GM19397 (cell line): ENCODE data around the gene MAPKAPK2.
"Not testable (repeated sequence)": the region's sequence is repeated elsewhere in the genome, so short reads cannot be mapped to it uniquely, and the experiment has no call there.

Experiments used
- ATAC-seq: cut with Tn5 transposase; IDR thresholded peaks from one replicate; pipeline ENCODE4 v1.9.1; 2021; ENCODE audit warnings: mild to moderate bottlenecking, moderate library complexity; ENCODE audit not compliant: unreplicated experiment

Gene MAPKAPK2

DNA sequence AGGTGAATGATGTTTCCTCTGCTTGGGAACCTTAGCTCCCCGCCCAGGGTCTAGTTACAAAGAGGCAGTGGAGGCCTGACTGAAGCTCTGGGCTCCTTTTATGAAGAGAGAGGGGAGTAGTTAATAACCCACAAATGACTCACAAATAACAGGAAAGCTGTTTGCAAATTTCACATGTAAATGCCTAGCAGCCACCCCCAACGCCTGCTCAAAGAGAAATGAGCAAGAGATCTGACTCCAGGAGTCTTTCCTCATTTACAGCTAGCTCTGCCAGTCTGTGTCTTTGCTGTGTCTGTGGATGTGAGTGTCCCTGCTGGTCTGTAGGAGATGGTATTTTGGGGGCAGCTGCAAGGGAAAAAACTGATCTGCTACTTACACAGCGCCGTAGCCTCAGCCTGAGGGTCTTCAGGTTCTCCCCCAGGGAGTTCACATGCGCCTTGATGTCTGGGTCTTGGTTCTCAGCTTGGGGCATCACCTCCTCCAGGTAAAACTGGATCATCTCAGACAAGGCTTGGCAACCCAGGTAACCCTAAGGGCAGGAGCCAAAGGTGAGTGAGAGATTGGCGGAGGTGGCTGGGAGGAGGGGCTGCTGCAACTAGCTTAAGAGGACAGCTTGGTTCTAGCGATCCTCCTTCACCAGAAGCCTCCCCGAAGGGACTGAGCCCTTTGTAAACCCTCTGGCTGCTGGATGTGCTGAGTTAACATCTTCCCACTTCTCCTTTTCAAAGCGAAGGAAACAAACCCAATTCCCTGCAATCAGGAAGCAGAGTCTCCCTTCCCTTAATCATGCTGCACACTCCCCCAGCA is 86.0 kb downstream of the MAPKAPK2 start, which contains the start of gene IL19:
IL19 (plus strand) TSS at position 243 of the 807 bp plus-strand sequence. CDS start 65,890 bp downstream, outside the sequence.
- peak; percentile 29 for ATAC-seq

DNA sequence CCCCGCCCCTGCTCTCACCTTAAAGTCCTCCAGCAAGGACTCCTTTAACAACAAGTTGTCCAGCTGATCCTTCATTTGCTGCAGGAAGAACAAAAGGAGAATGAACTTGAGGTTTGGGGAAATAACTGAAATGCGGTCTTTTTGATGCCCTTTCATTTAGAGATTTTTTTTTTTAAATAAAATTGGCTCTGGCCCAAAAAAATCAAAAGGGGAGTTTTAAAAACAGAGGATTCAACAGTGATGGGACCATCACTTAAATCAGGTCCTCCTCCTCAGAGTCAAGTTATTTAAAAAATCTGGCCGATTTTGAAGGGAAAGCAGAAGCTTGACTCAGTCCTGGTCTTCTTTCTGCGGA is 86.6 kb downstream of the MAPKAPK2 start:
- no peak for ATAC-seq

DNA sequence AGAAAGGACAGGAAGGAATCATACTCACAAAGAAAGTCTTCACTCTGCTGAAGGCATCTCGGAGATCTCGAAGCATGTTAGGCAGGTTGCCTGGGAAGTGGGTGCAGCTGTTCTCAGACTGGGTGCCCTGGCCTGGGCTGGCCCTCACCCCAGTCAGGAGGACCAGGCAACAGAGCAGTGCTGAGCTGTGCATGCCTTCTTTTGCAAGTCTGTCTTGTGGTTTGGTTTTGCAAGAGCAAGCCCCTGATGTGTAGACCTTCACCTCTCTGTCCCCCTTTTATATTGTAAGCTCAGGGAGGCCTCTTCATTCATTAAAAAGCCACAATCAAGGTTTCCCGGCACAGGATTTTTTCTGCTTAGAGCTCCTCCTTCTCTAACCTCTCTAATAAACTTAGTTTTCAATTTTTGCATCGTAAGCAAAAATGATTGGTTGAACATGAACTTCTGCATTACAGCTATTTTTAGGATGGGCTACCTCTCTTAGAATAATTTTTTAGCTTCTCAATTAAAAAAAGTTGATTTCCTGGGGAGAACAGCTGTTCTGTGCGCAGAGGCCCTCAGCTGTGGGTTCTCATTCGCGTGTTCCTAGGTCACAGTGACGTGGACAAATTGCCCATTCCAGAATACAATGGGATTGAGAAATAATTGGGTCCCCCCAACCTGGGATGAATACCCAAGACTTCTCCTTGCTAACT is 87.7 kb downstream of the MAPKAPK2 start, which contains the start of gene IL10:
IL10 (minus strand) TSS at position 252 of the 695 bp plus-strand sequence; CDS start at position 193, 59 bp downstream.
- no peak for ATAC-seq

DNA sequence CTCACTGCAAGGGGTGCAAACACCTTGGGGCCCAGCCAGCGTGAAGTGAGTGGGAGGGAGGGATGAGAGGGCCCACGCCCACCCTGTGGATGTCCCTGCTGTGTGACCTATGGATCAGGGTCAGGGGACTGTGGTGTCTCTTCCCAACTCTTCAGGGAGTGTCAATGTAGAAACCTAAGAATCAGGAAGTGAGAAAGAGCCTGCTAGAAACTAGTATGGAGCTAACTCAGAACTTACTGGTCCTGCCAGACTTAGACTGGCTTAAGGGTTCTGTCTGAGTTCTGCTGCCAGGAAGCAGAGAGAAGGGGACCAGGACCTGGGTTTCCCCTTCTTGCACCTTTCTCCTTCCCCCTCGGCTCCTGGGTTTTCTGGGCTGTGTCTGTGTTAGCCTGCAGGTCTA is 89.4 kb downstream of the MAPKAPK2 start:
- no peak for ATAC-seq

DNA sequence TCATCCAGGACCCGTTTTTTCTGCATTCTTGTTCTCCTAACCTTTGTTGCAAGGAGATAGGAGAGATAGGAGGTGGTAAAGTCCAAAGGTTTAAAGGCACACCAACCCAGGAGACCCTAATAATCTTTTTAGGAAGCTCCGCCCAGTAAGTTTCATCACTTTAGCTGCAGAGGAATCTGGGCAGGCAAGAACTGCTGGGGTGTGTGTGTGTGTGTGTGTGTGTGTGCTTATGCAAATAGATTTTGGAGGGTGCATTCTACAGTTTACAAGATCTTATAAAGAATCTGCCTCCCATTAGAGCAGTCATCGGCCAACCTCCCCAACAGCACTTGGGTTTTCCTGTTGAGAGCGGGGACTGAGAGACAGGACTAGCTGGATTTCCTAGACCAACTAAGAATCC is 91.5 kb downstream of the MAPKAPK2 start:
- no peak for ATAC-seq

DNA sequence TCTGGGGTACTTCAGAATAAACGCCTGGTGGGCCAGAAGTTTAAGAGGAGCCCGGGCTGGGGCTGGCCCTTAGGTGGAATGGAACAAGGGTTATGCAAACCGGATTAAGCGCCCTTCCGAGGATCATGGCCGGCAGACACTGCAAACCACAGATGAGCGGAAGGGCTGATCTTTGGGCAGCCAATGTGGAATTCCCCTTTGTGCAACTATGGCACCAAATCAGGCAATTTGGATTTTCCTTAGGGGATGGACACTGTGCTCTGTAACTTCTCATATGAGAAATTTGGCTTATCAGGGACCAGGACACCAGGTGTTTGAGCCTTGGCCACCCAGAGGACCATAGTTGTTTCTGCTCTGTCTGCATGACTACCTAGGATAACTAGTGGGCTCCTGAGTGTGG is 93.3 kb downstream of the MAPKAPK2 start:
- no peak for ATAC-seq

DNA sequence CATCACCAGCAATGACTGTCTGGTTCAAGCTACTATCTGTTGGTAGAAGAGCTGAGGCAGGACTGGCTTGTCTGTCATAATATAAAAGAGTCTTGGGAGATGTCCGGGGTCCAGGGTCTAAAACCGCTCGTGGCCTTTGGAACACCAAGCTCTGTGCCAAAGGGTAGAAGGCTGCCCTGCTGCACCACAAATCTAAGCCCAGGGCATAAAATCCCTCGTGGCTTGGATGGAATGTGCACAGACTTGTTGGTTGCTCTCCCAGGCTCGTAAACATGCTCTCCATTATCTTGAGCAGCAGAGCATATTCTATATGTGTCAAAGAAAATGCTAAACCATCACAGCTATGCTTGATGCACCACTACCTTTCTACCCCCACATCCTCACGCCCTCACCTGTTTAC is 94.2 kb downstream of the MAPKAPK2 start:
- ATAC-seq, result not testable (repeated sequence)

DNA sequence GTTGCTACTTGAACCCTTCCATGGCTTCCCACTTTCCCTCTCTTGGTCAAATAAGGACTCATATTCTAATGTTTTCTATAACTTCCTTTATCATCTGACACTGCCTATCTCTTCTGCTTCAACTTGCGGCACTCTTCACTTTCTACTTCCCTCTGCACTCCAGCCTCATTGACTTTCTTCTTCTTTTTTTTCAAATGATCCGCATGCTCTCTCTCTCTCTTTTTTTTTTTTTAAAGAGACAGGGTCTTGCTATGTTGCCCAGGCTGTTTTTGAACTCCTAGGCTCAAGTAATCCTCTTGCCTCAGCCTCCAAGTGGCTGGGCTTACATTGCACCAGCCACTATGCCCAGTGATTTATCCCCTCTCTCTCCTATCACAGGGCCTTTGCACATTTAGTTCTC is 94.9 kb downstream of the MAPKAPK2 start:
- no peak for ATAC-seq

DNA sequence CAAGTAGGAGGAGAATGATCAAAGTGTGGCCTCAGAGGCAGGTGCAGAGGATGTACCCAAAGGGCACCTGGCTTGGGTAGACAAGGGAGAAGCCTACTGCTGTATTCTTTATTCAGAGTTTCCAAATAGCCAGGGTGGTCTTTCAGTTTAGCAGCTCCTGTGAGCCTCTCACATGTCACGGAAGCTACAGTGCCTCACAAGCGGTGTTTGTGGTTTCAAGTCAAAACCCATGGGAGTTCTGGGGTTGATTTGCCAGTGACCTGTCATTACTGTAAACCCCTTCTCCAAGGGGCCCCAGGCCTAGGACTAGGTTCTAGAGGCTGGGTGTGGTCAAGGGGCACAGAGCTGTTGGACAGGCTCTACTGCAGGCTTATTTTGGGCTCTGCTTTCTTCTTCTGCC is 97.7 kb downstream of the MAPKAPK2 start:
- peak; percentile 68 for ATAC-seq

DNA sequence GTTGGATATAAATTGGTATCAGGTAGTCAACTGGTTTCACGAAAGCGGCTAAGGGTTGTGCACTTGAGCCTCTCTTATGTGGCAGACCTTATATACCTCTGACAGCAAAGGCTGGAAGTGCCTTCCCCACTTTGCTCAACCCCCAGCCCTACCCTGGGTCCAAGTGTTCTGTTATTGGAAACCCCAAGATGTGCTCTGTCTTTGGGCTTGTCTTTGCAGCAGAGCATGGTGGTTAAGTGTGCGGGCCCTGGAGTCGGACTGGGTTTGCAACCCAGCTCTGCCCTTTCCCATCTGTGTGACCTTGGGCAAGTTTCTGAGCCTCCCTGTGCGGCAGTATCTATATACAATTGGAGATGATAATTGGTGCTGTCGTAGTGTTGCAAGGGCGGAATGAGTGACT is 98.8 kb downstream of the MAPKAPK2 start:
- no peak for ATAC-seq
